MM.1S (cell line): ENCODE data around the gene PRR13.

Source experiments
- DNase-seq: peaks from one replicate; pipeline ENCODE4 v3.0.0-alpha.2; 2015
- H2AFZ ChIP-seq: fragments of 300-600 bp; sonication (generic); 2 replicates; pipeline ENCODE4 v1.6.0; 2016; ENCODE audit warnings: antibody characterized with exemption, low read length
- H3F3A ChIP-seq: fragments of 300-600 bp; sonication (generic); 2 replicates; pipeline ENCODE4 v1.6.1; 2016; ENCODE audit warnings: mild to moderate bottlenecking, antibody characterized with exemption, low read length, moderate library complexity, mixed read lengths; ENCODE audit not compliant: insufficient read depth
- H3K27ac ChIP-seq: fragments of 300-600 bp; sonication (generic); 2 replicates; pipeline ENCODE4 v1.5.1; 2016; ENCODE audit warnings: mild to moderate bottlenecking, low read length
- H3K27me3 ChIP-seq: fragments of 300-600 bp; sonication (generic); replicated peaks from 2 replicates; pipeline ENCODE4 v1.6.0; 2016; ENCODE audit warnings: low read length; ENCODE audit not compliant: insufficient read depth
- H3K36me3 ChIP-seq: fragments of 300-600 bp; sonication (generic); replicated peaks from 2 replicates; pipeline ENCODE4 v1.6.1; 2016; ENCODE audit warnings: mild to moderate bottlenecking, low read length, mixed read lengths; ENCODE audit not compliant: insufficient read depth
- H3K4me1 ChIP-seq: fragments of 300-600 bp; sonication (generic); 2 replicates; pipeline ENCODE4 v1.6.1; 2016; ENCODE audit warnings: low read length, mixed read lengths
- H3K4me2 ChIP-seq: fragments of 300-600 bp; sonication (generic); 2 replicates; pipeline ENCODE4 v1.6.0; 2016; ENCODE audit warnings: low read depth, low read length
- H3K4me3 ChIP-seq: fragments of 300-600 bp; sonication (generic); 2 replicates; pipeline ENCODE4 v1.5.1; 2016; ENCODE audit warnings: low read length, mixed read lengths
- H3K79me2 ChIP-seq: fragments of 300-600 bp; sonication (generic); 2 replicates; pipeline ENCODE4 v1.6.1; 2016; ENCODE audit warnings: mixed run types, low read length, mixed read lengths
- H3K9ac ChIP-seq: fragments of 300-600 bp; sonication (generic); 2 replicates; pipeline ENCODE4 v1.6.1; 2016; ENCODE audit warnings: low read length, mixed read lengths
- H3K9me2 ChIP-seq: fragments of 300-600 bp; sonication (generic); replicated peaks from 2 replicates; pipeline ENCODE4 v1.6.1; 2016; ENCODE audit warnings: mild to moderate bottlenecking, low read length, mixed read lengths; ENCODE audit not compliant: insufficient read depth
- H3K9me3 ChIP-seq: fragments of 300-600 bp; sonication (generic); replicated peaks from 2 replicates; pipeline ENCODE4 v1.6.1; 2016; ENCODE audit warnings: mild to moderate bottlenecking, low read length, mixed read lengths; ENCODE audit not compliant: insufficient read depth
- H4K20me1 ChIP-seq: fragments of 300-600 bp; sonication (generic); 2 replicates; pipeline ENCODE4 v1.6.1; 2016; ENCODE audit warnings: mild to moderate bottlenecking, low read length, moderate library complexity, mixed read lengths; ENCODE audit not compliant: insufficient read depth
- EZH2 ChIP-seq: fragments of 300-600 bp; sonication (generic); optimal IDR thresholded peaks from 2 replicates; pipeline ENCODE3; 2017; ENCODE audit warnings: low read depth, mild to moderate bottlenecking, antibody characterized with exemption, low read length, mixed read lengths
- EZH2phosphoT487 ChIP-seq: fragments of 300-600 bp; sonication (generic); IDR thresholded peaks from 2 replicates; pipeline ENCODE4 v1.6.1; 2018; ENCODE audit warnings: antibody characterized with exemption, low read length
- TF ChIP-seq, protein P1 (sequence below): fragments of 300-600 bp; sonication (generic); IDR thresholded peaks from 2 replicates; pipeline ENCODE4 v1.5.1; 2016; ENCODE audit warnings: antibody characterized with exemption, low read length, mixed read lengths

PRR13 gene

GRCh38 chr12:53474077-53474476 lies 32.5 kb downstream of the PRR13 start:
- DNase-seq: peak; percentile 28
- Histone ChIP-seq H3K4me3 (peak overlapping the region; percentile 49), H4K20me1 (no peaks in the 10 kb centered on the region), H3K9ac (peak overlapping the region; percentile 76), H3K27me3 (no peaks in the 10 kb centered on the region), H3K9me2 (no peaks in the 10 kb centered on the region), H3K36me3 (peaks cover 9% of the 10 kb centered on the region; the same call in 1 of the 2 replicates), H3K79me2 (peaks cover 90% of the 10 kb centered on the region), H2AFZ (no peak overlapping the region), H3K27ac (peak overlapping the region; percentile 97), H3K4me1 (peaks cover 85% of the 10 kb centered on the region), H3K9me3 (no peaks in the 10 kb centered on the region), H3F3A (peaks cover 90% of the 10 kb centered on the region), H3K4me2 (peak overlapping the region; percentile 85)
- TF ChIP-seq EZH2: no peak
- TF ChIP-seq, protein P1, sequence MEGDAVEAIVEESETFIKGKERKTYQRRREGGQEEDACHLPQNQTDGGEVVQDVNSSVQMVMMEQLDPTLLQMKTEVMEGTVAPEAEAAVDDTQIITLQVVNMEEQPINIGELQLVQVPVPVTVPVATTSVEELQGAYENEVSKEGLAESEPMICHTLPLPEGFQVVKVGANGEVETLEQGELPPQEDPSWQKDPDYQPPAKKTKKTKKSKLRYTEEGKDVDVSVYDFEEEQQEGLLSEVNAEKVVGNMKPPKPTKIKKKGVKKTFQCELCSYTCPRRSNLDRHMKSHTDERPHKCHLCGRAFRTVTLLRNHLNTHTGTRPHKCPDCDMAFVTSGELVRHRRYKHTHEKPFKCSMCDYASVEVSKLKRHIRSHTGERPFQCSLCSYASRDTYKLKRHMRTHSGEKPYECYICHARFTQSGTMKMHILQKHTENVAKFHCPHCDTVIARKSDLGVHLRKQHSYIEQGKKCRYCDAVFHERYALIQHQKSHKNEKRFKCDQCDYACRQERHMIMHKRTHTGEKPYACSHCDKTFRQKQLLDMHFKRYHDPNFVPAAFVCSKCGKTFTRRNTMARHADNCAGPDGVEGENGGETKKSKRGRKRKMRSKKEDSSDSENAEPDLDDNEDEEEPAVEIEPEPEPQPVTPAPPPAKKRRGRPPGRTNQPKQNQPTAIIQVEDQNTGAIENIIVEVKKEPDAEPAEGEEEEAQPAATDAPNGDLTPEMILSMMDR: no peak
- no peak for TF ChIP-seq EZH2phosphoT487

DNA sequence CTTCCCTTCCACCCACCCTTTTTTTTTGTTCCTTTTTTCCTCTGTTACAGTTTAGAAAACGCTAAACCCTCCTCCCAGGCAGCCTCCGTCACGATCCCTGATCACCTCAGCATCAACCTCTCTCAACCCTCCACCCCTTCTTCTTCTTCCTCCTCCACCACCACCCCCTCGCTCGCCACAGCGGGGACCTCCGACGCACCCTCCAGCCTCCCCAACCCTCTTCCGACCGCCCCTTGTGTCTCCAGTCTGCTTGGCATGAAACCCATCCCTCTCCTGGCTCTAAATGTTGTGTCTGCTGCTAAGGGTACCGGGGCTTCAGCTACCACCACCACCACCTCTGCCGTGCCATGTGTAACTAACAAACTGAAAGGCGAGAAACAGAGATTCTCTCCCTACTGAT lies 33.3 kb downstream of the PRR13 start:
- peak overlapping the region; percentile 49 for H3K4me3 ChIP-seq
- peak overlapping the region; percentile 97 for H3K27ac ChIP-seq
- TF ChIP-seq, protein P1: no peak
- TF ChIP-seq EZH2phosphoT487: no peak
- TF ChIP-seq EZH2: no peak
- H3K9me3 ChIP-seq: no peaks in the 10 kb centered on the region
- peaks cover 86% of the 10 kb centered on the region for H3K4me1 ChIP-seq
- peak overlapping the region; percentile 76 for H3K9ac ChIP-seq
- no peaks in the 10 kb centered on the region for H3K9me2 ChIP-seq
- H4K20me1 ChIP-seq: no peaks in the 10 kb centered on the region; the same call in 1 of the 2 replicates
- no peak for DNase-seq
- peaks cover 95% of the 10 kb centered on the region for H3K79me2 ChIP-seq
- H3F3A ChIP-seq: peaks cover 90% of the 10 kb centered on the region
- peaks cover 16% of the 10 kb centered on the region; the same call in 1 of the 2 replicates for H3K36me3 ChIP-seq
- H2AFZ ChIP-seq: no peak overlapping the region
- no peaks in the 10 kb centered on the region for H3K27me3 ChIP-seq
- H3K4me2 ChIP-seq: peak overlapping the region; percentile 85

DNA sequence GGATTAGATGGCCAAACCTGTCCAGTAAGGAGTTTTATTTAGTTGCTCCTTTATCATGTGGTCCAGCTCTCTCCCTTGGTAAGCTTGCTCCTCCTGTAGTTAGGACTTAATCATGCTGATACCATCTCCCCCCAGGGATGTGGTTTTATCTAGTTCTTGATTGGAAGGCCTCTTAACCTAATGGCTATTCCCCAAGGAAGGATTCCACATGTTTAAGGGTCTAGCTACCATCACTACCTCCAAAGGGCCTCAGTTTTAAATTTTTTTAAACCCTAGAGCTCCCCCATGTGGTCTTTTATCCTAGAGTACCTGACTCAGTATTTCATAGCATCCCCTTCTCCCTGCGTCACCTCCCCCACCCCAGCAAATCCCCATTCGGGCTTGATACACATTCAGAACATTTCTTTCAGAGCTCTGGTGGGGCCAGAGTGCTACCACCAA lies 35.3 kb downstream of the PRR13 start:
- no peak for TF ChIP-seq EZH2phosphoT487
- no peak for TF ChIP-seq EZH2
- TF ChIP-seq, protein P1: peak; percentile 57
- Histone ChIP-seq H3F3A (peaks cover 94% of the 10 kb centered on the region), H4K20me1 (peaks cover 3% of the 10 kb centered on the region; the same call in 1 of the 2 replicates), H3K4me2 (peak overlapping the region; percentile 85; the same call in 1 of the 2 replicates), H3K9ac (peak overlapping the region; percentile 76; the same call in 1 of the 2 replicates), H3K4me1 (peaks cover 84% of the 10 kb centered on the region), H3K79me2 (peaks cover 94% of the 10 kb centered on the region), H3K4me3 (no peak overlapping the region), H3K36me3 (peaks cover 24% of the 10 kb centered on the region; the same call in 1 of the 2 replicates), H2AFZ (no peak overlapping the region), H3K9me2 (no peaks in the 10 kb centered on the region), H3K9me3 (no peaks in the 10 kb centered on the region), H3K27ac (peak overlapping the region; percentile 97; the same call in 1 of the 2 replicates), H3K27me3 (no peaks in the 10 kb centered on the region)
- DNase-seq: peak; percentile 50
